HEK293 (cell line): ENCODE data around the gene PCF11.
A peak's percentile ranks its signal among the peaks of the same experiment; 100 is the strongest.

ENCODE experiments used
- CTCF ChIA-PET: fragments of 350-600 bp; formaldehyde crosslinking; extraction: SDS; loops from one replicate; lab custom pipeline; 2021; ENCODE audit warnings: antibody characterized with exemption; lab: Yijun Ruan, JAX
- POLR2A ChIA-PET: fragments of 300-600 bp; formaldehyde crosslinking; extraction: SDS; loops from one replicate; lab custom pipeline; 2020; ENCODE audit warnings: antibody characterized with exemption, inconsistent platforms; lab: Yijun Ruan, JAX
- H3K27ac ChIP-seq: fragments of 200-500 bp; sonication (Bioruptor generic); 2 replicates; pipeline ENCODE4 v1.5.1; 2014; ENCODE audit warnings: low read depth, low read length, control low read depth, inconsistent platforms; ENCODE audit errors: extremely low read depth
- H3K36me3 ChIP-seq, 2 experiments: fragments of 200-500 bp in 1 of 2; sonication (Bioruptor generic) in 1 of 2; 1 replicate in 1 of 2; 2 replicates in 1 of 2; pipeline ENCODE4 v1.5.1; 2014 to 2017; ENCODE audit warnings: inconsistent platforms in 2 of 2, low read length in 2 of 2; ENCODE audit not compliant: control insufficient read depth in 2 of 2, insufficient read depth in 1 of 2
- H3K4me1 ChIP-seq: fragments of 200-500 bp; sonication (Bioruptor generic); 2 replicates; pipeline ENCODE4 v1.5.1; 2014; ENCODE audit warnings: mild to moderate bottlenecking, low read length, inconsistent platforms; ENCODE audit not compliant: control insufficient read depth, insufficient read depth
- H3K4me3 ChIP-seq: 2 replicates; pipeline ENCODE4 v1.5.1; 2011; ENCODE audit warnings: low read depth, mild to moderate bottlenecking, control low read depth, low read length, moderate library complexity
- H3K9me3 ChIP-seq: fragments of 200-500 bp; sonication (Bioruptor generic); 2 replicates; pipeline ENCODE4 v1.5.1; 2014; ENCODE audit warnings: low read depth, low read length, inconsistent platforms; ENCODE audit not compliant: control insufficient read depth, insufficient read depth
- BCL6B ChIP-seq: fragments of 450-650 bp; formaldehyde crosslinking; IDR thresholded peaks from 2 replicates; pipeline ENCODE4 v1.5.1; 2017; ENCODE audit warnings: missing biosample characterization, missing genetic modification characterization
- GLI4 ChIP-seq: fragments of 450-650 bp; formaldehyde crosslinking; IDR thresholded peaks from 2 replicates; pipeline ENCODE4 v1.5.1; 2016; ENCODE audit warnings: missing biosample characterization, missing genetic modification characterization
- GLIS1 ChIP-seq: fragments of 450-650 bp; formaldehyde crosslinking; IDR thresholded peaks from 2 replicates; pipeline ENCODE4 v1.5.1; 2016; ENCODE audit warnings: missing biosample characterization, missing genetic modification characterization
- SP7 ChIP-seq: fragments of 450-650 bp; formaldehyde crosslinking; IDR thresholded peaks from 2 replicates; pipeline ENCODE4 v1.5.1; 2016; ENCODE audit warnings: missing biosample characterization, missing genetic modification characterization
- ZBTB1 ChIP-seq: fragments of 450-650 bp; formaldehyde crosslinking; IDR thresholded peaks from 2 replicates; pipeline ENCODE4 v1.5.1; 2016; ENCODE audit warnings: missing biosample characterization, missing genetic modification characterization
- ZBTB20 ChIP-seq: fragments of 450-650 bp; formaldehyde crosslinking; IDR thresholded peaks from 2 replicates; pipeline ENCODE4 v1.5.1; 2016; ENCODE audit warnings: missing biosample characterization, missing genetic modification characterization
- ZFP3 ChIP-seq: fragments of 450-650 bp; formaldehyde crosslinking; IDR thresholded peaks from 2 replicates; pipeline ENCODE4 v1.5.1; 2016; ENCODE audit warnings: low read depth, missing biosample characterization, missing genetic modification characterization
- ZFP69B ChIP-seq: fragments of 450-650 bp; formaldehyde crosslinking; IDR thresholded peaks from 2 replicates; pipeline ENCODE4 v1.5.1; 2016; ENCODE audit warnings: missing biosample characterization, missing genetic modification characterization
- ZNF114 ChIP-seq: fragments of 450-650 bp; formaldehyde crosslinking; IDR thresholded peaks from 2 replicates; pipeline ENCODE4 v1.5.0; 2017; ENCODE audit warnings: missing biosample characterization, missing genetic modification characterization
- ZNF174 ChIP-seq: fragments of 450-650 bp; formaldehyde crosslinking; IDR thresholded peaks from 2 replicates; pipeline ENCODE4 v1.5.0; 2017; ENCODE audit warnings: missing biosample characterization, mild to moderate bottlenecking, missing genetic modification characterization
- ZNF184 ChIP-seq: fragments of 450-650 bp; IDR thresholded peaks from 2 replicates; pipeline ENCODE4 v1.5.1; 2018; ENCODE audit warnings: missing biosample characterization, mild to moderate bottlenecking, missing genetic modification characterization
- ZNF2 ChIP-seq: fragments of 450-650 bp; formaldehyde crosslinking; IDR thresholded peaks from 2 replicates; pipeline ENCODE4 v1.5.1; 2016; ENCODE audit warnings: missing biosample characterization, missing genetic modification characterization
- ZNF202 ChIP-seq: fragments of 450-650 bp; formaldehyde crosslinking; IDR thresholded peaks from 2 replicates; pipeline ENCODE4 v1.5.1; 2016; ENCODE audit warnings: missing biosample characterization, missing genetic modification characterization, borderline replicate concordance
- ZNF221 ChIP-seq: fragments of 450-650 bp; formaldehyde crosslinking; IDR thresholded peaks from 2 replicates; pipeline ENCODE4 v1.5.1; 2017; ENCODE audit warnings: missing biosample characterization, missing genetic modification characterization, borderline replicate concordance
- ZNF266 ChIP-seq: fragments of 450-650 bp; formaldehyde crosslinking; IDR thresholded peaks from 2 replicates; pipeline ENCODE4 v1.5.1; 2016; ENCODE audit warnings: missing biosample characterization, missing genetic modification characterization, low read depth
- ZNF292 ChIP-seq: fragments of 450-650 bp; formaldehyde crosslinking; IDR thresholded peaks from 2 replicates; pipeline ENCODE4 v1.5.1; 2016; ENCODE audit warnings: low read depth, missing biosample characterization, missing genetic modification characterization, borderline replicate concordance
- ZNF555 ChIP-seq: fragments of 450-650 bp; formaldehyde crosslinking; conservative IDR thresholded peaks from 2 replicates; pipeline ENCODE4 v1.5.1; 2017; ENCODE audit warnings: missing biosample characterization, mild to moderate bottlenecking, missing genetic modification characterization, inconsistent platforms
- ZNF560 ChIP-seq: fragments of 450-650 bp; formaldehyde crosslinking; IDR thresholded peaks from 2 replicates; pipeline ENCODE4 v1.5.1; 2017; ENCODE audit warnings: missing biosample characterization, missing genetic modification characterization, borderline replicate concordance
- ZNF621 ChIP-seq: fragments of 450-650 bp; formaldehyde crosslinking; IDR thresholded peaks from 2 replicates; pipeline ENCODE4 v1.5.1; 2017; ENCODE audit warnings: missing biosample characterization, missing genetic modification characterization
- ZNF623 ChIP-seq: fragments of 450-650 bp; formaldehyde crosslinking; IDR thresholded peaks from 2 replicates; pipeline ENCODE4 v1.5.1; 2016; ENCODE audit warnings: missing biosample characterization, missing genetic modification characterization
- ZNF768 ChIP-seq: fragments of 450-650 bp; formaldehyde crosslinking; IDR thresholded peaks from 2 replicates; pipeline ENCODE4 v1.5.1; 2018; ENCODE audit warnings: missing biosample characterization, mild to moderate bottlenecking, missing genetic modification characterization
- TF ChIP-seq, protein P1 (sequence below): fragments of 450-650 bp; formaldehyde crosslinking; IDR thresholded peaks from 2 replicates; pipeline ENCODE4; 2016; ENCODE audit warnings: missing biosample characterization, missing genetic modification characterization

The PCF11 gene

DNA sequence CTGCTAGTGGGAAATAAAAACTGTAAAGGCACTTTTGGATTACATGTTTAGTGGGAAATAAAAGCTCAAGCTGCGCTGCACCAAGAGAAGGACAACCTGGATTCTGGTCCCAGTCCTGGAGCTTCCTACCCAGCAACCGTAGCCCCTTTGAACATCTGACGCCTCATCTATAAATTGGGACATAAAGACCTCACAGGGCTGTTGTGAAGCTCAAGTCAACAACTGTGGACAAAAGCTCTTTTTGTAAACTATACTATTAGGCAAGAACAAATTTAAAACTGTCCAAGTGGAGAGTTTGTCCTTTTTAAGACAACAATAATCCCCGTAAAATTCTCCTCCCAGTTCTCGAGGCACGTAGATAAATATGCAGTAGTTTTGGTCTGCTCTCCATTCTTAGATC lies 17.6 kb upstream of the PCF11 start (continued):
- TF ChIP-seq ZNF2 (tag by site-specific recombination) (no peak), BCL6B (no peak), ZNF221 (tag by site-specific recombination) (no peak), ZNF202 (tag by site-specific recombination) (no peak), ZBTB1 (no peak), ZNF114 (tag by site-specific recombination) (no peak), ZFP3 (no peak), GLI4 (tag by site-specific recombination) (no peak)

DNA sequence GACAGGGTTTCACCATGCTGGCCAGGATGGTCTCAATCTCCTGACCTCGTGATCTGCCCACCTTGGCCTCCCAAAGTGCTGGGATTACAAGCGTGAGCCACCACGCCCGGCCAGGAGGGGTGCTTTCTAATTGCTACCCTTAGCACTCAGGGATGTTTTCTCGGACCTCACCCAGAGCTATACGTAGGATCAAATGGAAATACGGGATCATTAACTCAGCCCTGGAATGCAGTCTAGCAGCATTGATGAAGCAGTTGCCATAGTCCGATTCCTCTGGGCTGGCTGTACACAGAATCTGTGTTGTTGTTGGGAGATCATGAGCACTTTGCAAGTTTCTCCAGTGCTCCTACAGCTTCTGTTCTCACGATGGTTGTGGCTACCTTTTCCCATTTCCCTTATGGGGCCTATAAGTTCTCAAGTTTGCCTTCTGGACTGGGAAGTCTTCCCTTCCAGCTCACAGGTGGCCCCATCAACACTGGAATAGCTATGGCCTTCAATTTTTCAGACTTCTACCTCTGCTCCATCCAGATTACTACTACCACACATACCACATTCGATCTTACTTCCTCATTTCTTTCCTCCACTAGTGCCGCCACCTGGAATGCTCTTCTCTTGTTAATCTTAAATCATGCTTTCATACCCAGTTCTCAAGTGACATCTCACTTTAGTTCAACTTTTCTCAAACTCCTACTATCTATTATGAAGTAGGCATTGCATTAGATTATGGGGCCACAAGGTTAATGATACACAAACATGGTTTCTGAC lies 16.1 kb upstream of the PCF11 start:
- no peak for TF ChIP-seq ZBTB20
- TF ChIP-seq ZNF2 (tag by site-specific recombination): no peak
- no peak for TF ChIP-seq ZNF292 (tag by site-specific recombination)
- no peak for TF ChIP-seq ZNF174 (tag by site-specific recombination)
- TF ChIP-seq ZNF623: no peak
- no peak for TF ChIP-seq ZNF184 (tag by site-specific recombination)
- no peak for TF ChIP-seq ZNF560 (tag by site-specific recombination)
- no peak for TF ChIP-seq GLIS1
- no peak for TF ChIP-seq ZNF555 (tag by site-specific recombination)
- no peak for TF ChIP-seq ZNF621 (tag by site-specific recombination)
- no peak for TF ChIP-seq ZFP69B (tag by site-specific recombination)
- TF ChIP-seq ZNF768: no peak
- TF ChIP-seq, protein P1, sequence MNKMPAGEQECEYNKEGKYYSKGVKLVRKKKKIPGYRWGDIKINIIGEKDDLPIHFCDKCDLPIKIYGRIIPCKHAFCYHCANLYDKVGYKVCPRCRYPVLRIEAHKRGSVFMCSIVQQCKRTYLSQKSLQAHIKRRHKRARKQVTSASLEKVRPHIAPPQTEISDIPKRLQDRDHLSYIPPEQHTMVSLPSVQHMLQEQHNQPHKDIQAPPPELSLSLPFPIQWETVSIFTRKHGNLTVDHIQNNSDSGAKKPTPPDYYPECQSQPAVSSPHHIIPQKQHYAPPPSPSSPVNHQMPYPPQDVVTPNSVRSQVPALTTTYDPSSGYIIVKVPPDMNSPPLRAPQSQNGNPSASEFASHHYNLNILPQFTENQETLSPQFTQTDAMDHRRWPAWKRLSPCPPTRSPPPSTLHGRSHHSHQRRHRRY (tag by site-specific recombination): no peak
- TF ChIP-seq, all 188 proteins: peak for 0
- Histone ChIP-seq H3K27ac (no peak overlapping the region), H3K9me3 (no peaks in the 10 kb centered on the region), H3K4me1 (no peaks in the 10 kb centered on the region), H3K36me3 (no peaks in the 10 kb centered on the region), H3K4me3 (no peak overlapping the region)
- ChIA-PET CTCF (no interaction called here), POLR2A (interaction anchor here (1.0 to 1.1 kb wide), 2 partner anchors 16 to 240 kb away, joined by 4 read pairs; partner anchors contain the start of genes DDIAS and PCF11)

- Histone ChIP-seq H3K9me3 (no peaks in the 10 kb centered on the region), H3K27ac (no peak overlapping the region), H3K4me3 (no peak overlapping the region), H3K36me3 (no peaks in the 10 kb centered on the region)
- POLR2A ChIA-PET: interaction anchor here (3.6 kb wide), 1 partner anchor 9 kb away, joined by 34 read pairs; the partner anchor contains the start of gene PCF11
- TF ChIP-seq ZNF266 (tag by site-specific recombination): no peak
- TF ChIP-seq SP7 (tag by site-specific recombination): peak; percentile 63
- TF ChIP-seq, all 188 proteins: peak for 1
- H3K4me1 ChIP-seq: no peaks in the 10 kb centered on the region
- CTCF ChIA-PET: no interaction called here
These were observed 9.0 kb upstream of the PCF11 start for GRCh38 chr11:83147895-83148294.
